Astrocyte (in vitro differentiated cells and primary cell): Measurements from ENCODE around the gene CLEC4M. TPM values are rescaled to one million over a fixed set of nuclear protein-coding genes. Genes with fewer than 3 reads are reported as not detected.

Source experiments
- DNase-seq: peaks from one replicate; pipeline ENCODE4 v3.0.0-alpha.2; 2010; ENCODE audit warnings: low read depth
- FAIRE-seq: peaks from 2 replicates; lab custom pipeline; 2011; peaks lifted over from hg19 to GRCh38; lab: Jason Lieb, UNC
- H2AFZ ChIP-seq: 2 replicates; pipeline ENCODE4 v1.6.0; 2012; ENCODE audit warnings: low read depth, low read length, inconsistent platforms
- H3K27ac ChIP-seq: 2 replicates; pipeline ENCODE4 v1.5.1; 2011; ENCODE audit warnings: low read depth, low read length, inconsistent platforms
- H3K27me3 ChIP-seq: 2 replicates; pipeline ENCODE4 v1.6.0; 2011; ENCODE audit warnings: low read length, inconsistent platforms; ENCODE audit not compliant: insufficient read depth
- H3K36me3 ChIP-seq: 2 replicates; pipeline ENCODE4 v1.5.1; 2011; ENCODE audit warnings: low read length, inconsistent platforms; ENCODE audit not compliant: insufficient read depth
- H3K4me1 ChIP-seq: 2 replicates; pipeline ENCODE4 v1.5.1; 2011; ENCODE audit warnings: low read length, inconsistent platforms; ENCODE audit not compliant: insufficient read depth
- H3K4me2 ChIP-seq: 2 replicates; pipeline ENCODE4 v1.6.0; 2012; ENCODE audit warnings: low read length, inconsistent platforms
- H3K4me3 ChIP-seq: 2 replicates; pipeline ENCODE4 v1.5.1; 2011; ENCODE audit warnings: low read depth, mild to moderate bottlenecking, low read length, inconsistent platforms; ENCODE audit not compliant: insufficient read depth
- H3K79me2 ChIP-seq: 2 replicates; pipeline ENCODE4 v1.6.0; 2012; ENCODE audit warnings: mild to moderate bottlenecking, low read length, inconsistent platforms; ENCODE audit not compliant: insufficient read depth
- H3K9ac ChIP-seq: 2 replicates; pipeline ENCODE4 v1.6.0; 2012; ENCODE audit warnings: mild to moderate bottlenecking, low read length, inconsistent platforms
- H3K9me3 ChIP-seq: 2 replicates; pipeline ENCODE4 v1.5.1; 2012; ENCODE audit warnings: low read depth, mild to moderate bottlenecking, low read length, inconsistent platforms; ENCODE audit not compliant: insufficient read depth
- H4K20me1 ChIP-seq: 2 replicates; pipeline ENCODE4 v1.6.0; 2012; ENCODE audit warnings: low read length, inconsistent platforms; ENCODE audit not compliant: insufficient read depth
- H3K27ac Mint-ChIP-seq: one replicate; pipeline ENCODE4 v1.8.0; 2021; ENCODE audit warnings: mild to moderate bottlenecking, mixed read lengths; ENCODE audit not compliant: unreplicated experiment
- H3K27me3 Mint-ChIP-seq: one replicate; pipeline ENCODE4 v1.8.0; 2021; ENCODE audit warnings: low read depth, mixed read lengths; ENCODE audit not compliant: unreplicated experiment
- H3K36me3 Mint-ChIP-seq: one replicate; pipeline ENCODE4 v1.8.0; 2021; ENCODE audit warnings: low read depth, mixed read lengths; ENCODE audit not compliant: unreplicated experiment
- H3K4me1 Mint-ChIP-seq: one replicate; pipeline ENCODE4 v1.8.0; 2021; ENCODE audit warnings: low read depth, mixed read lengths; ENCODE audit not compliant: unreplicated experiment
- H3K4me3 Mint-ChIP-seq: one replicate; pipeline ENCODE4 v1.8.0; 2021; ENCODE audit warnings: mild to moderate bottlenecking, moderate library complexity, mixed read lengths; ENCODE audit not compliant: unreplicated experiment
- H3K9me3 Mint-ChIP-seq: one replicate; pipeline ENCODE4 v1.8.0; 2021; ENCODE audit warnings: mild to moderate bottlenecking, mixed read lengths; ENCODE audit not compliant: unreplicated experiment
- EZH2 ChIP-seq: IDR thresholded peaks from 2 replicates; pipeline ENCODE4 v1.6.1; 2012; ENCODE audit warnings: mild to moderate bottlenecking, low read length, inconsistent platforms; ENCODE audit not compliant: insufficient read depth
- total RNA-seq: library from RNA; stranded (reverse); gene quantifications from 2 replicates; pipeline ENCODE4 v1.2.1, GENCODE V29; 2021
- TF ChIP-seq, protein P1 (sequence below): IDR thresholded peaks from 2 replicates; pipeline ENCODE4 v1.5.1; 2011; ENCODE audit warnings: low read depth, mild to moderate bottlenecking, inconsistent platforms, low read length, moderate library complexity; ENCODE audit not compliant: insufficient read depth

The CLEC4M gene
- total RNA-seq, 1 donor from 2014 or later: not detected

DNA sequence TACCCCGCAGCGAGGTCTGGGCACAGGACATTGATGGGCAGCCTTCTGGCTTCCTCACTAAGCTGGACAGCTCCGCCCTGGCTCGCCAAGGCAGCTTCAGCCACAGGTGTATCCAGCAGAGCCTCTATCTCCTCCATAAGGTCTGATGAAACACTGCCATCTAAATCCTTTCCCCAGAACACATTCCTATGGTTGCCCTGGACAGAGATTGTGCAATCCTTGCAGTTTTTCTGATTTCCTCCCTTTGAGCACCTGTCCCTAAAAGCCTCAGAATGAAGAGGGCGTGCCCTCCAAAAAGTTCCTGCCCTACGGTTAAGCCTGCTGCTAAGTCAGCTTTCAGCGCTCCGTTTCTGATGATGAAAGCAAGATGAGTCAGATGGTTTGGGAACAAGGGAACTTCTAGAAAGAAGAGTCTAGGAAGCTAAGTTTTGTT lies 21.0 kb downstream of the CLEC4M start:
- H3K27me3 ChIP-seq: peaks cover 19% of the 10 kb centered on the region

DNA sequence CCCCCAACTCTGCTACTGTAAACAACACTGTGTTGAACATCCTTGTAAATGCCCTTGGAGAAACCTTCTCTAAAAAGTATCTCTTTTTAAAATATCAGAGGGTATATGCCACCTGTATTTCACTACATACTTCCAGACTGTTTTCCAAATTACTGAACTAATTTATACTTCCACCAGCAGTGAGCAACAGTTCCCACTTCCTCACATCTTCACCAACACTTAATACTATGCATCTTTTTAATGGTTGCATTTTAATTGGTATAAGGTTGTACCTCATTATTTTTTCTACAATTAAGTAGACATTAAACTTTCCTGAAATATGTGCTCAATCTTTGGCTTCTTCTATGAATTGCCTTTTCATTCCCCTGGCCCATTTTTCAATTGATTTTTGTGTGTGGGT lies 21.8 kb downstream of the CLEC4M start:
- no peak overlapping the region for H3K4me2 ChIP-seq
- no peak overlapping the region for H3K27ac ChIP-seq
- peaks cover 2% of the 10 kb centered on the region for H3K9me3 Mint-ChIP-seq
- peaks cover 61% of the 10 kb centered on the region for H3K27me3 Mint-ChIP-seq
- no peaks in the 10 kb centered on the region for H3K36me3 Mint-ChIP-seq
- H3K4me3 ChIP-seq: no peak overlapping the region
- H3K9ac ChIP-seq: no peak overlapping the region
- DNase-seq (no peak), FAIRE-seq (no peak)
- no peaks in the 10 kb centered on the region for H3K79me2 ChIP-seq
- peaks cover 5% of the 10 kb centered on the region for H3K4me1 Mint-ChIP-seq
- peaks cover 21% of the 10 kb centered on the region for H3K27me3 ChIP-seq
- H3K27ac Mint-ChIP-seq: no peak overlapping the region
- no peaks in the 10 kb centered on the region for H4K20me1 ChIP-seq
- TF ChIP-seq, protein P1, sequence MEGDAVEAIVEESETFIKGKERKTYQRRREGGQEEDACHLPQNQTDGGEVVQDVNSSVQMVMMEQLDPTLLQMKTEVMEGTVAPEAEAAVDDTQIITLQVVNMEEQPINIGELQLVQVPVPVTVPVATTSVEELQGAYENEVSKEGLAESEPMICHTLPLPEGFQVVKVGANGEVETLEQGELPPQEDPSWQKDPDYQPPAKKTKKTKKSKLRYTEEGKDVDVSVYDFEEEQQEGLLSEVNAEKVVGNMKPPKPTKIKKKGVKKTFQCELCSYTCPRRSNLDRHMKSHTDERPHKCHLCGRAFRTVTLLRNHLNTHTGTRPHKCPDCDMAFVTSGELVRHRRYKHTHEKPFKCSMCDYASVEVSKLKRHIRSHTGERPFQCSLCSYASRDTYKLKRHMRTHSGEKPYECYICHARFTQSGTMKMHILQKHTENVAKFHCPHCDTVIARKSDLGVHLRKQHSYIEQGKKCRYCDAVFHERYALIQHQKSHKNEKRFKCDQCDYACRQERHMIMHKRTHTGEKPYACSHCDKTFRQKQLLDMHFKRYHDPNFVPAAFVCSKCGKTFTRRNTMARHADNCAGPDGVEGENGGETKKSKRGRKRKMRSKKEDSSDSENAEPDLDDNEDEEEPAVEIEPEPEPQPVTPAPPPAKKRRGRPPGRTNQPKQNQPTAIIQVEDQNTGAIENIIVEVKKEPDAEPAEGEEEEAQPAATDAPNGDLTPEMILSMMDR: no peak
- TF ChIP-seq EZH2: no peak
- H3K4me3 Mint-ChIP-seq: no peak overlapping the region
- H3K9me3 ChIP-seq: no peaks in the 10 kb centered on the region
- no peaks in the 10 kb centered on the region for H3K4me1 ChIP-seq
- no peaks in the 10 kb centered on the region for H3K36me3 ChIP-seq
- H2AFZ ChIP-seq: no peak overlapping the region

More for the DNA sequence above, 21.0 kb downstream of the CLEC4M start:
- H3K9ac ChIP-seq: no peak overlapping the region
- H3K4me3 ChIP-seq: no peak overlapping the region
- H3K4me1 ChIP-seq: no peaks in the 10 kb centered on the region
- DNase-seq (no peak), FAIRE-seq (no peak)
- no peak overlapping the region for H3K4me2 ChIP-seq
- TF ChIP-seq, protein P1: no peak
- no peak for TF ChIP-seq EZH2
- H3K36me3 ChIP-seq: no peaks in the 10 kb centered on the region
- Mint-ChIP-seq H3K36me3 (no peaks in the 10 kb centered on the region), H3K4me3 (peak overlapping the region; percentile 51), H3K9me3 (peaks cover 2% of the 10 kb centered on the region), H3K27ac (no peak overlapping the region), H3K27me3 (peaks cover 59% of the 10 kb centered on the region), H3K4me1 (peaks cover 4% of the 10 kb centered on the region)
- no peaks in the 10 kb centered on the region for H4K20me1 ChIP-seq
- no peaks in the 10 kb centered on the region for H3K79me2 ChIP-seq
- H3K9me3 ChIP-seq: no peaks in the 10 kb centered on the region
- H2AFZ ChIP-seq: no peak overlapping the region
- no peak overlapping the region for H3K27ac ChIP-seq

DNA sequence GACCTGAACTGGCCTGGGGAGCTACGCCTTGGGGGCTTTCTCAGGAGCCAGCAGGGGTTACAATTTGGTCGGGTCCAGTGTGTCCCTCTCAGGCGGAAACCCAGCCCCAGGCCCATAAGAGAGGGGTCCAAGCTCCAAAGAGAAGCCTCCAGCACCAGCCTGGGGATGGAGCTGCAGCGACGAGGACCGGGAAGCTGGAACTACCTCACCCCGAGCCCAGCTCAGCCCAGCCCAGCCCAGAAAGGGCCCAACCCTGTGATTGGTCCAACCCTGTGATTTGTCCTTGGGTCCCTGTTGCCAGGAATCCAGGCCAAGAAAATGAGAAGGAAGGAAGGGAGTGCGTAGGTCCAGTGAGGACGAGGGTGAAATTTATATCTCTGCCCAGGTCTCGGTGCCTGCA lies 24.1 kb downstream of the CLEC4M start:
- no peak overlapping the region for H3K9ac ChIP-seq
- H3K4me1 ChIP-seq: no peaks in the 10 kb centered on the region
- peaks cover 53% of the 10 kb centered on the region for H3K27me3 Mint-ChIP-seq
- no peak overlapping the region for H2AFZ ChIP-seq
- FAIRE-seq: no peak
- H3K27ac Mint-ChIP-seq: no peak overlapping the region
- peaks cover 18% of the 10 kb centered on the region for H3K27me3 ChIP-seq
- H3K36me3 Mint-ChIP-seq: no peaks in the 10 kb centered on the region
- H3K4me1 Mint-ChIP-seq: peaks cover 5% of the 10 kb centered on the region
- no peaks in the 10 kb centered on the region for H3K79me2 ChIP-seq
- H4K20me1 ChIP-seq: no peaks in the 10 kb centered on the region
- no peak overlapping the region for H3K4me2 ChIP-seq
- H3K27ac ChIP-seq: no peak overlapping the region
- peaks cover 2% of the 10 kb centered on the region for H3K9me3 Mint-ChIP-seq
- no peak overlapping the region for H3K4me3 Mint-ChIP-seq
- no peak overlapping the region for H3K4me3 ChIP-seq
- H3K9me3 ChIP-seq: no peaks in the 10 kb centered on the region
- no peak for DNase-seq
- TF ChIP-seq, protein P1: no peak
- no peak for TF ChIP-seq EZH2
- no peaks in the 10 kb centered on the region for H3K36me3 ChIP-seq
